NCI-H146 treated with DMSO at 0.1 percent for 48 hours (cell line): ENCODE measurements around the gene RYK.

Experiments
- DNase-seq: peaks from one replicate; lab custom pipeline; 2025; ENCODE audit not compliant: unreplicated experiment; lab: John Stamatoyannopoulos, UW

RYK gene

DNA sequence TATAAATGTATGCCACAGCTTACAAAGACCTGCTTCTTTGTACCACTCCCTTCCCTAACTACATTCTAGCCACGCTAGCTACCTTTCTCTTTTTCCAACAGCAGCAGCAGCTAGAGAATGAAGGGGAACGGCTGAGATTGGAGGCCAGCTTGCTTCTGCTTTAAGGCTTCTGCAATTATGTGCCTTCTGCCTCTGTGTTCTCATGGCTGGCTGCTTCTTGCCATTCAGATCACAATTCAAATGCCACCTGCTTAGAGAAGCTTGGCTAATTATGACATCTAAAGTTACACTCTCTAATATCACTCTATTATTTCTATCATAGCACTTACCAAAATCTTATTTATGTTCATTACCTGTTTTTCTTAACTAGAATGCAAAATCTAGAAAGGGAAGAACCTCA, 95.2 kb downstream of the RYK start:
- DNase-seq = no peak

DNA sequence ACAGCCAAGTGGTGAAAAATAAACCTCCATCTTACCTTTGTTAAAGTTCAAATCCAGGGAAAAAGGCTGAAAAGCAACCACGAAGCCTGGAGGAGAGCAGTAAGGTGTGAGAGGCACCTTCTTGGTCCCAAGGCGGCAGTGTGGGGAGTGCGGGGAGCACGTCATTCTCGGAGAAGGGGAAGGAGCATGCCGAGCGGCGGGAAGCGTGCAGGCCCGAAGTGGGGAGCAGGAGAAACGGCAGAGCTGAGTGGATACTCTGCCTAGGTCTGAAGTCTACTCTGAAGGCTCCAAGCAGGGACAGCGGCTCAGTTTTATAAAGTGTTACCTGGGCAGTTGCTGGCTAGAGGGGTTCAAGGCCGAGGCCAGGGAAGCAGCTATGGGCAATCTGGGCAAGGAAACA, 96.9 kb downstream of the RYK start:
- no peak for DNase-seq

DNA sequence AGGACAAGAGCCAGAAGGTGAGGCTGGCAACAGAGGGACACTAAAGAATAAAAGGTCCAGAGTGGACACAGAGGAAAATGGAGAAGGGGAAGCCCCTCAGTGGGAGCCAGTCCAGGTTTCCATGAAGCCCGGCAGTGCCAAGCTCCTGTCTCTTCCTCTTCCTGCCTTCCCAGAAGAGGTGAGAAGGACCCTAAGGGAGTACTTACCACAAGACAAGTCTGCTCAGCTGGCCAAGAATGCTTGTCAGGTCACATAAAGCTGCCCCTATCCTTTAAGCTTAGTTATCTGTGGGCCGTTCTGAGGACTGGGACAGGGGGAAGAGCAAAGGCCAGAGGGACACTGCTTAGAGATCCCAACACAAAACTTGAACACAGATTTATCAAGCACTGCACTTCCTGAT, 100.2 kb downstream of the RYK start:
- DNase-seq = no peak

DNA sequence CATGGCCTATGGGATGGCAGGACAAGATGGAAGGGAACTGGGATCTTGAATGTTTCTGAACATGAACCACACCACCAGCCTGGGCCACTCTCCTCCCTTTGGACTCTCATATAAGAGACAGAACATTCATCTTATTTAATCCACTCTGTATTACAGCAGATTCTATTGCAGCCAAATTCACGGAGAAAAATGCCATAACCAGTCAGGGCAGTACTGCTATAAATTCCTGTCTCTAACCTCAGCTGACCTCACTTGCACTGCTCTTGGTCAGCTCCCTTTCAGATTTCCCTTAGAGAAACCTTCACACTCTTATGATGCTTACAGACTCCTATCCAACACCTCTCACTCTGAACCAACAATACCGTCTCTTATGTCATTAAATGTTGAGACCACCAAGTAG, 101.4 kb downstream of the RYK start:
- DNase-seq = no peak

DNA sequence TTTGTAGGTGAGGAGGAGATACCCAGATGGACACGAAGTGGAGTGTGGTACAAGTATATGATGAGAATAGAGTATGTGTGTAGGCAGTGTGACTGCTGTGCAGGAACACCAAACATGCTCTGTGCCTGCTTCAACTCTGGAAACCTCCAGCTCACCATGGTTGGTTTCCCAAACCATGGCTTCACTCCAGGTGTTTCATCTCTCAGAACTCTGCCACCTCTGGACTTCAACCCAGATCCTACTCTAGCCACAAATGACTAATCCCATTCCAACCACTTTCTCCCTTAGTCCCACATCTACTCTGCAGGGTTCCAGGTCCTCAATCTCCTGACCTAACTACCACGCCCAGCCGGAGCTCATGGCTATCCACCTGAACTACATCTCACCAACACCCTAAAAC, 102.1 kb downstream of the RYK start:
- DNase-seq = no peak

DNA sequence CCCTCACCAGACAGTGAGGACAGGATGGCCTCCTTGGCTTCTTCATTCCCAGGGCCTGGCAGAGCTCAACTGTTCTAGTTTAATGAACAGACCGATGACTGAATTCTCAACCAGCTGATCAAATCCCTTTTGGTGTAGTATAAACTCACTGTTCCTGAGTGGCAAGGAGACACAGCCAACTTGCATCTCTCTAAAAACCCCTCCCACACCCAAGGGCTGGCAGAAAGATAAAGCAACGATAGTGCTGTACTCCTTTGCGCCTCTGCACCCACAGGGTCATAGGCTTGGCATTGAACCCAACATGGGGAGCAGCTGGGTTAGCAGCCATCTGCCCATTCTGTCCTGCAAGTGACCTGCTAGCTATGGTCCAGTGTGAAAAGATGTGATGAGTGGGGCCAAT, 103.2 kb downstream of the RYK start:
- no peak for DNase-seq

DNA sequence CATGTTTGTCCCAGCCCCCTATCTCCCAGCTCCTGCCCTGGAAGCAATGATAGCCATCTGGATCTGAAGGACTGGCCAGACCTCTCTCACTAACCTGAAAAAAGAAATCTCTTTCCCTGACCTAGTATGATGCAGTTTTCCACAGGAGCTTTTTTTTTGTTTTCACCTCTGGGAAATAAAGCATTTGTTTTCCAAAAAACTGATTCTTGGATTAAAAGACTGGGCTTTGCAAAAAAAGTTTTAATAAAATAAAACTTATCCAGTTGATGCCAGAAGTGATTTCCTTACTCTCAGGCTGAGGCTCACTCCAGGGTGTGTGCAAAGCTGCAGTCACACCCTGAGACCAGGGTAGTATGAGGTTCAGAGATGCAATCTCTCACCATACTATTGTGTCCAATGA, 104.0 kb downstream of the RYK start:
- DNase-seq = no peak

DNA sequence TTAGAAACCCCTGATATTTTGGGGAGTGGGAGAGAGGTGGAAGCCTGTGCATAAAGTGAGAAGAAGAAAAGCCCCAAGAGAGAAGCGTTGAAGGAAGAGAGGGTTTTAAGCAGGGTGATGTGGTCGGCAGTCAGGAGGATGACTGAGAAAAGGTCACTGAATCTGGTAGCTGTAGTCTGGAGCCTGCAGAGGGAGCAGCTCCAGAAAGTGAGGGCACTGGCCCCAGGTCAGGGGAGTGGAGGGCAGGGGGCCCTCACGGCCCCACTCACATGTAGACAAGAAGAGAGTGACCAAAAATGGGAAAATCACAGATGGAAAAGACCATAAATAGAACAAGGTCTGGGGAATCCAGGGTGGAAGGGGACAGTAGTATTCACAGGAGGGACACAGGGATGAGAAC, 105.5 kb downstream of the RYK start:
- DNase-seq = no peak

DNA sequence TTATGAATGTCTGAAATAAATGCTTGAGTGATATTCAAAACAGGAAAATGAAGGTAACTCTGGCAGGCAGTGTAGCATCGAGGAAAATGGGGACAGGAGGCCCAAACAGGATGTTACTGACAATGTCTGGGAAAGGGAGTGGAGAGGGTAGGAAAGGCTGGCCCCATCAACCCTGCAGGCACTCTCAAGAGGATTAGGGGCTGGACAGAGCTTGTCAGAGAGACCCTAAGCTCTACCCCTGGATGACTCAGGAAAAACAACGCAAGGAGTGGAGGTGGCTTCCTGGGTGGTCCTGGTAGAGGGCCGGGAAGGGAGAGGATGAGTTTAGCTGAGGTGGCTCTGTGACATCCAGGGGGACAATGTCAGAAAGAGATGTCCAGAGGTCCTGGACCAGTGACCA, 106.0 kb downstream of the RYK start:
- no peak for DNase-seq

DNA sequence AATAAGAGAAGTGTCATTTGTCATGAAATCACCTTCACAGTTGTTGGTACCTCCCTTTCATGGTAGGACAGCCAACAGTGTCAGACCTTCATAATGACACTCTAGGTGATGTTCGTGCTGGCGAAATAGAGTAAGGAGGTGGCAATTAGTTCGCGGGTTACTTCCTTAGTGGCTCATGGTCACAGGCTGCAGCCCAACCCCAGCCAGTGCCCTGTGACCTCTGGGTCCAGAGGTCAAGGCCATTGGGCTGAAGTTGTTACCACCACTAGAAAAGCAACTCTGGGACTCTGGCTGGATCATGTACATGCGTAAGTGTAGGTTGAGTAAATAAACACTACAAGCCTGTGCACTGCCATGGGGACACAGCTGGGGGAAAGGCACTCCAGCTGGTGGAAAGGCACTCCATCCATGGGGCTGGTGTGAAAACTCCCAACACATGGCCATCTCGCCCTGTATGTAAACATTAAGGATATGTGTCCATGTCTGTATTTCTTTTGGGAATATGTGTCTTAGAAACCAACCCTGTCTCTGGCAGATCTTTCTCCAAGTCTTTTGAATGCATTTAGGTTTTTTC, 106.7 kb downstream of the RYK start:
- DNase-seq = no peak

DNA sequence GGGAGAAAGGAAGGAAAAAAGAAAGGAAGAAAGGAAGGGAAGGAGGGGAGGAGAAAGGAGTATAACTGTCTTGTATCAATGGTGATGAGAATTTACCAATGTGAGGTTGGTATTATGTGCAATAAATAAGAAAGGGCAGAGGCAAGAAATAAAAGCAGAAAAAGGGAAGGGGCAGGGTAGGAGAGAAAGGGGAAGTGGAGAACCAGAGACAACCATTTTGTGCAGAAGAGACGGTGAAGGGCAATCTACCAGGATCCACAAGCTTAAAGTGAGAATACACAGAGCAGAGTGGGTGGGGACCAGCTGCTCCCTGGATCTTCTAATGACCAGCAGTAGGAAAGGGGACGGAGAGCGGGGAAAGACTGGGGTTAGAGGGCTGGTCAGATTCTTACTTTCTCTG, 114.1 kb downstream of the RYK start:
- no peak for DNase-seq

DNA sequence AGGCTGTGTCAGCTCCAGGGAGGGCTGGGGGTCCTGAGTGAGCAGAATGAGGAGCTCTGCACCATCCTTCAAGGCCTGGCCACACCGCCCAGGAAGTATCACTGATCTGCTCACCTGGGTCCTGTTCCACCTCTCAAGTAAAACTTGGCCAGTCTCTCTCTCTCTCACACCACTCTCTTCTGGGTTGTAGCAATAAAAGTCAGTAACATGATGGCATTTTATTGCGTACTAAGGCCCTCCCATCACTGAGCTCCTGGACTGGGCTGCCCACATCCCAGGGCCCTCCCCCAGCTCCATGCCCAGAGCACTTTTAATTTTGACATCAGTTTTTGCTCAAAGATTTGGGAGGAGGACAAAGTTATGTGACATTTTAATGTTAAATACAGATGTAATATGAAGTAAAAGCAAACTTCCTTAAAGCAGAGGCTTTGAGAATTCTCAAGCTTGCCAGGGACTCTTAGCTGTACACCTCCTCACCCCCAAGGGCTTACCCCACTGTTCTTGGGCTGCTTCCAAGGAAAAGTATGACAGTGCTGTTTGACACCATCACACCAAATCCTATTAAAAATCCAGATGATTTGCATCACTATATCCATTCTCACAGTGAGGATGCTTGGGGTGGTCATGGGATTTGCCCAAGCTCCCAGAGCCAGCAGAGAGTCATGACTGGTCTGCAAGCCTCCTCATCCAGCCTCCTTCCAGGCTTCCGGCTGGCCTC, 115.8 kb downstream of the RYK start:
- no peak for DNase-seq

DNA sequence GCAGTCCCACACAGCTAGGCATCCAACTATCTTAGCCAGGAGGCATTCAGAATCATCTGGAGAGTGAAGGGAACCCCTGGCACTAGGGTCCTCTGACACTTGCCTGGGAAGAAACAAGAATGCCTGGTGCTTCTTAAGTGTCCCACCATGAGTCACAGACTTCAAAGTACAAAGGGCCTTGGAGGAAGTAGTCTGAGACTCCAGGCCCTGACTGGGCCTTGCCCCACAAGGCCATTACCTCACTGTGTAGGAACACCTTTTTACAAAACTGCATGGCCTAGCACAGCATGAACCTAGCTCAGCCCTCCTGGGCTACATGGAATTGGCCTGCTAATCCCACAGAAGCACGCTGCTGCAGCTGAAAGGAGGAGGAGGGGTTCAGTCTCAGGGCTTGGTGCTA, 116.4 kb downstream of the RYK start:
- no peak for DNase-seq

DNA sequence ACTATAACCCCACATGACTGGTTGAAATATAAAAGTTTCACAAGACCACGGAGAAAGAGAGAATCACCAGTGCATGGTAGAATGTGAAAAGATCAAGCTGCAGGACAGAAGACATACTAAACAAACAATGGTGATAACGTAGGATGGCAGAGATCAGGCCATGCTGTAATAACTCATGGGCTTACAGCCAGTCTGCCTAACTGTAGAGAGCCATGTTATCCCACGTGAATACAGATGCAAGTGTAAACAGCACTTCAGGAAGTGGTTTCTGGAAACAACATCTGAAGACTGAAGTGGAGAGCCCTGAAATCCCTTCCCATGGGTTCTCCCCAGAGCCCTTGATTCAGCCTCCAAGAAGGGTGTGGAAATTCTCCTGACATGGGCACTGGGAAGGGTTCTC, 117.7 kb downstream of the RYK start:
- DNase-seq = no peak

DNA sequence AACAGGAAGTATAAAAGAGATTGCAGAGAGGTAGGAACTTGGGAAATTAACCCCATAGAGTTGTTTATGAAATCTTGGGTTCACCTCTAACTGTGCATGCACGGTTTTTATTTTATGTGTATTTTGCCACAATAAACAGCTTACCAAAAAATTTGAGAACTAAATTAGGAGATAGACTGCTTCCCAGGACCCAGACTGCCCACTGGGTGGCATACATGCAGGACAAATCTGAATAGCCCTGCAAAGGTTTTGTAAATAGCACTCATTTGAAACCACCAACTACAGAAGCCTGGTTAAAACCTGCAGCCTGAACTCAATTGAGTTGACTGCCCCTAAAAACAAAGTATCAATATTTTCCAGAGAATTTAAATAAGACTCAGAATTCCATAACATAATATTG, 124.5 kb downstream of the RYK start:
- no peak for DNase-seq

DNA sequence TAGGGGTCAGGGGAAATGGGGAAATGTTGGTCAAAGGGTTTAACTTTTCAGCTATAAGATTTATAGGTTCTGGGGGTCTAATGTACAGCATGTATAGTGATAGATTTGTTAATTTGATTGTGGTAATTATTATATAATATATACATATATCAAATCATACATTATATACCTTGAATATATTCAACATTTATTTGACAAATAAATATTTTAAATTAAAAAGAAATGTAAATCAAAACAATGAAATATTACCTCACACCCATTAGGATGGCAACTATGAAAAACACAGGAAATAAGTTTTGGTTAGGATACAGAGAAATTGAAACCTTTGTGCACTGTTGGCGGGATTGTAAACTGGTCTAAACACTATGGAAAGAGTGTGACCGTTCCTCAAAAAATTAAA, 135.9 kb downstream of the RYK start:
- DNase-seq = no peak

DNA sequence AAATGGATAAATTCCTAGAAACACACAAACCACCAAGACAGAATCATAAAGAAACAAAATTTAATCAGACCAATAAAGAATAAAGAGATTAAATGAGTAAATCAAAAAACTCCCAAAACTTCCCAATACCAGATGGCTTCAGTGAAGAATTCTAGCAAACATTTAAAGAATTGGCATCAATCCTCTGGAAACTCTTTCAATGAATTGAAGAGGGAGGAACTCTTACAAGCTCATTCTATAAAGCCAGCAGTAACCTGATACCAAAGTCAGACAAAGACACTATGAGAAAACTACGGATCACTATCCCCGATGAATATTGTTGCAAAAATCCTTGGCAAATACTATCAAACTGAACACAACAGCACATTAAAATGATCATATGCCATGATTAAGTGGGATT, 139.0 kb downstream of the RYK start:
- DNase-seq = no peak

DNA sequence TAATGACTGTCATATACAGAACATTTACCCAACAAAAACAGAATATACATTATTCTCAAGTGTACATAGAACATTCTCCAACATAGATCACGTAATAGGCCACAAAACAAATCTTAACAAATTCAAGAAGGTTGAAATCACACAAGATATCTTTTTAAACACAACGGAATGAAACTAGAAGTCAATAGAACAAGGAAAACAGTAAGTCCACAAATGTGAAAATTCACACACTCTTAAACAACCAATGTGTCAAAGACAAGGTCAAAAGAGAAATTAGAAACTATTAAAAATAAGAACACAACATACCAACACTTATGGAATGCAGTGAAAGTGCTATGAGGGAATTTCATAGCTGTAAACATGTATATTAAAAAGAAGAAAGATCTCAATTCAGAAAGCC, 139.7 kb downstream of the RYK start:
- DNase-seq = no peak
